ENCODE measurements around the gene CIRBP. TPM values are rescaled to one million over a fixed set of nuclear protein-coding genes. Genes with fewer than 3 reads are reported as not detected.
"Not testable (repeated sequence)": the region's sequence is repeated elsewhere in the genome, so short reads cannot be mapped to it uniquely, and the experiment has no call there.

The CIRBP gene
- total RNA-seq, 1 donor from 2014 or later: 403 TPM

DNA sequence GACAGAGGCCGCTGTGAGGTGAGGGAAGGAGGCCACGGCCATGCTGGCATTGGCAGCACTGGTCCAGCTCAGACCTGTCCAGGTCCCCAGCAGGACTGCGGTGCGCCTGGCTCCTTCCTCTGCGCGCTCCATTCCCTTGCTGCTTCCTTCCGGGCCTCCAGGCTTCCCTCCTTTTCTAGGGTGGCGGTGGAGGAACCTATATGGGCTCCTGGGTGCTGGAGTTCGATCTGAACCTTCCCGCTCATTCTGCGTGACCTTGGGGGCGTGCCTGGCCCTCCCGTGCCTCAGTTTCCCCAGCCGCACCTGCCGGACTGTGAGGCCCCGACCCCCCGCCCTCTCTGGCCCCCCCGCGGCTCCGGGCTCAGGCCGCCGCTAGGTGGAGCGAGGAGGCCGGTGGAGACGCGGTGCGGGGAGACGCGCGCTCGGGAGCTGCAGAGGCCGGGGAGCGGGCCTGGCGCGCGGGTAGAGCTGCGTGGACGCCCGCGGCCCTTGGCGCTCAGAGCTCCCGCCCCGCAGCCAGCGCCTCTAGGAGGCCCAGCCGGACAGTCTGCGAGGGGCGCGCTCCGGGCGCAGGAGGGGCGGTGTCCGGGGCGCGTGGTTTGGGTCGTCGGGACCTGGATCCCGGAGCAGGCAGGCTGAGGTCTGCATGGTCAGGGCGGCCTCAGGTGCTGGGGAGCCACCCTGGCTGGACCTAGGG is 46.5 kb downstream of the CIRBP start:
- TF ChIP-seq CTCF (IDR thresholded peaks at IDR 0.05; ENCODE audit: insufficient read depth, low read length, poor library complexity, severe bottlenecking): peak; percentile 53
- H3K4me3 ChIP-seq (ENCODE audit: low read depth, low read length): no peak overlapping the region
- DNase-seq (ENCODE audit: low read depth): no peak
- H3K27me3 ChIP-seq (ENCODE audit: control insufficient read depth, insufficient read depth, low read length): peaks cover 40% of the 10 kb centered on the region
- H3K36me3 ChIP-seq (ENCODE audit: control insufficient read depth, insufficient read depth, low read length): no peaks in the 10 kb centered on the region

- no peak for TF ChIP-seq CTCF (IDR thresholded peaks at IDR 0.05; ENCODE audit: insufficient read depth, low read length, poor library complexity, severe bottlenecking)
- peaks cover 40% of the 10 kb centered on the region for H3K27me3 ChIP-seq (ENCODE audit: control insufficient read depth, insufficient read depth, low read length)
- DNase-seq (ENCODE audit: low read depth): no peak
- H3K4me3 ChIP-seq (ENCODE audit: low read depth, low read length): no peak overlapping the region
- H3K36me3 ChIP-seq (ENCODE audit: control insufficient read depth, insufficient read depth, low read length): no peaks in the 10 kb centered on the region
These were observed 47.3 kb downstream of the CIRBP start for GRCh38 chr19:1316466-1316865.

DNA sequence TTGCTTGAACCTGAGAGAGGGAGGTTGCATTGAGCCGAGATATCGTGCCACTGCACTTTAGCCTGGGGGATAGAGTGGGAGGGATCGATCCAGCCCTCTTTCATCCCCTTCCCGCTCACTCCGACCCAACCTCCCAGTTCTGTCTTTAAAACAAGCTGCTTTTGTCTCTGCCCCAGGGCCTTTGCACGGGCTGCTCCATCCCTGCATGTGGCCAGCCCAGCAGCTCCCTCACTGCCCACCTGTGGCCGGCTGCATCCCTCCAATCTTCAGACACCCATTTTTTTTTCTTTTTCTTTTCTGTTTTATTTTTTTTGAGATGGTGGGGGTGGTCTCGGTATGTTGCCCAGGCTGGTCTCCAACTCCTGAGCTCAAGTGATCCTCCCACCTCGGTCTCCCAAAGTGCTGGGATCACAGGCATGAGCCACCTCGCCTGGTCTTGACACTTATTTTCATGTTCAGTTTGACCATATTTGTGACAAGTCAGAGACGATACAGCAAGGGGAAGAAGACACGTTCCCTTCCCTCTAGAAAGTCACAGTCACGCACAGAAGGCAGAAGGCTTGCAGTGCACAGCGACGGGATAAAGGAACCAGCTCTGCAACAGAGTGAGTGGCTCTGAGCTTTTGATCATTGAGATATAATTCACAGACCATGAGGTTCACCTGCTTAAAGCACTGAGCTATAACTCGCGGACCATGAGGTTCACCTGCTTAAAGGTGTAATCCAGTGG is 48.3 kb downstream of the CIRBP start:
- Histone ChIP-seq H3K27me3 (ENCODE audit: control insufficient read depth, insufficient read depth, low read length) (peaks cover 43% of the 10 kb centered on the region), H3K4me3 (ENCODE audit: low read depth, low read length) (no peak overlapping the region), H3K36me3 (ENCODE audit: control insufficient read depth, insufficient read depth, low read length) (no peaks in the 10 kb centered on the region)
- DNase-seq (ENCODE audit: low read depth): no peak
- TF ChIP-seq CTCF (IDR thresholded peaks at IDR 0.05; ENCODE audit: insufficient read depth, low read length, poor library complexity, severe bottlenecking): no peak

GRCh38 chr19:1318678-1319471 is 49.7 kb downstream of the CIRBP start:
- Histone ChIP-seq H3K36me3 (ENCODE audit: control insufficient read depth, insufficient read depth, low read length) (no peaks in the 10 kb centered on the region), H3K4me3 (ENCODE audit: low read depth, low read length) (no peak overlapping the region), H3K27me3 (ENCODE audit: control insufficient read depth, insufficient read depth, low read length) (peaks cover 46% of the 10 kb centered on the region)
- DNase-seq (ENCODE audit: low read depth): no peak
- no peak for TF ChIP-seq CTCF (IDR thresholded peaks at IDR 0.05; ENCODE audit: insufficient read depth, low read length, poor library complexity, severe bottlenecking)

- not testable (repeated sequence) for DNase-seq (ENCODE audit: low read depth); H3K4me3 ChIP-seq (ENCODE audit: low read depth, low read length); H3K36me3 ChIP-seq (ENCODE audit: control insufficient read depth, insufficient read depth, low read length)
- peaks cover 51% of the 10 kb centered on the region for H3K27me3 ChIP-seq (ENCODE audit: control insufficient read depth, insufficient read depth, low read length)
These were observed 51.1 kb downstream of the CIRBP start for GRCh38 chr19:1320282-1320650.

- no peaks in the 10 kb centered on the region for H3K36me3 ChIP-seq (ENCODE audit: control insufficient read depth, insufficient read depth, low read length)
- H3K4me3 ChIP-seq (ENCODE audit: low read depth, low read length): no peak overlapping the region
- peaks cover 41% of the 10 kb centered on the region for H3K27me3 ChIP-seq (ENCODE audit: control insufficient read depth, insufficient read depth, low read length)
- TF ChIP-seq CTCF (IDR thresholded peaks at IDR 0.05; ENCODE audit: insufficient read depth, low read length, poor library complexity, severe bottlenecking): no peak
- no peak for DNase-seq (ENCODE audit: low read depth)
These were observed 52.4 kb downstream of the CIRBP start for GRCh38 chr19:1321539-1321938.
